Vagina (tissue), 2 donors: ENCODE data around the gene POU6F2.

Experiments
- POLR2AphosphoS5 ChIP-seq, 2 donors: sonication (generic); formaldehyde crosslinking; IDR thresholded peaks; one replicate each; pipeline ENCODE4 v1.9.0; 2017; ENCODE audit warnings: antibody characterized with exemption in 2 of 2, mild to moderate bottlenecking in 2 of 2, low read depth in 1 of 2; ENCODE audit not compliant: insufficient read depth in 1 of 2
- TF ChIP-seq, protein P1 (sequence below), 3 experiments: fragments of 450-650 bp in 2 of 3; fragments of 200-600 bp in 1 of 3; sonication (generic) in 1 of 3; IDR thresholded peaks; one replicate each; pipeline ENCODE4 v1.5.1; 2017 to 2019; ENCODE audit warnings: antibody characterized with exemption in 3 of 3, mild to moderate bottlenecking in 2 of 3, moderate library complexity in 2 of 3

DNA sequence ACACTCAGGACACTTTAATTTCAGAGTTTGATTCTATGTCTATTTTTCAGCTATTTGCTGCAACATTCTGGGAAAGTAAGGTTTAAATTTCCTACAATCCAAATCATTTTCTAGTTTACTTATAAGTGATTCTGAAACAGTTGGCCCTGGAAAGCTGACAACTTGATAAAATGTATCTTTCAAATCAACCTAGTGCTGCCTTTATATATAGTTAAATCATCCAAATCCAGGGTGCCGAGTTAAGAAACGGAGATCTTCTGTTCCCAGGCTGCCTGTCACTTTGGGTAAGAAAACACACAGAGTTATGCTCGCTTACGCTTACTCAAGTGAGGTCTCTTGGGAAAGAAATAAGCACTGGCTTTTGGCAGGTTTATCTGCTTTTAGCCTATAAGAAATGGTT lies 175.0 kb downstream of the POU6F2 start:
- TF ChIP-seq, protein P1, sequence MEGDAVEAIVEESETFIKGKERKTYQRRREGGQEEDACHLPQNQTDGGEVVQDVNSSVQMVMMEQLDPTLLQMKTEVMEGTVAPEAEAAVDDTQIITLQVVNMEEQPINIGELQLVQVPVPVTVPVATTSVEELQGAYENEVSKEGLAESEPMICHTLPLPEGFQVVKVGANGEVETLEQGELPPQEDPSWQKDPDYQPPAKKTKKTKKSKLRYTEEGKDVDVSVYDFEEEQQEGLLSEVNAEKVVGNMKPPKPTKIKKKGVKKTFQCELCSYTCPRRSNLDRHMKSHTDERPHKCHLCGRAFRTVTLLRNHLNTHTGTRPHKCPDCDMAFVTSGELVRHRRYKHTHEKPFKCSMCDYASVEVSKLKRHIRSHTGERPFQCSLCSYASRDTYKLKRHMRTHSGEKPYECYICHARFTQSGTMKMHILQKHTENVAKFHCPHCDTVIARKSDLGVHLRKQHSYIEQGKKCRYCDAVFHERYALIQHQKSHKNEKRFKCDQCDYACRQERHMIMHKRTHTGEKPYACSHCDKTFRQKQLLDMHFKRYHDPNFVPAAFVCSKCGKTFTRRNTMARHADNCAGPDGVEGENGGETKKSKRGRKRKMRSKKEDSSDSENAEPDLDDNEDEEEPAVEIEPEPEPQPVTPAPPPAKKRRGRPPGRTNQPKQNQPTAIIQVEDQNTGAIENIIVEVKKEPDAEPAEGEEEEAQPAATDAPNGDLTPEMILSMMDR (IDR thresholded peaks at IDR 0.05), result no peak
- no peak for TF ChIP-seq POLR2AphosphoS5 (IDR thresholded peaks at IDR 0.05; ENCODE audit: insufficient read depth in 1 of 2, low read depth in 1 of 2)
